NCI-H446 (cell line): Measurements from ENCODE around the gene CDON.

ENCODE experiments used
- DNase-seq, 2 experiments: peaks; one replicate each; lab custom pipeline; 2025; lab: John Stamatoyannopoulos, UW

Gene CDON

GRCh38 chr11:126083829-126084607 is 21.4 kb upstream of the CDON start:
- DNase-seq, result peak in 1 of 2 experiments; percentile 27

- peak; percentile 14 to 35 for DNase-seq
These were observed 19.8 kb upstream of the CDON start for GRCh38 chr11:126082251-126083109.

DNA sequence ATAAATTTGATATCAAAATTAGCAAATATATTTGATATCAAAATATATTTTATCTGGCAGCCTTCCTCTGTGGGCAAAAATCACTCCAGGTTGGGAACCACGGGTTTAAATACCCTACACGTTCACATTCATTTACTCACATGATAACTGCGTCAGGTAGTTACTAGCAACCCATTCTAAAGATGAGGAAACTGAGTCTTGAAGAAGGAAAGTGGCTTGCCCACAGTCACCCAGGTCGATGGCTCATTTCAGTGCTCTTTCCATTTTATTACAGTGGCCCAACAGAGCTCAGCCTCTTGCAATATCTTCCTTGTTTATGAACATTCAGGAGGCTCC is 19.2 kb upstream of the CDON start:
- DNase-seq, result no peak

- DNase-seq, result peak; percentile 30 to 75
These were observed 17.7 kb upstream of the CDON start for GRCh38 chr11:126080161-126080941.

- DNase-seq, result no peak
These were observed 17.0 kb upstream of the CDON start for GRCh38 chr11:126079621-126080124.

DNA sequence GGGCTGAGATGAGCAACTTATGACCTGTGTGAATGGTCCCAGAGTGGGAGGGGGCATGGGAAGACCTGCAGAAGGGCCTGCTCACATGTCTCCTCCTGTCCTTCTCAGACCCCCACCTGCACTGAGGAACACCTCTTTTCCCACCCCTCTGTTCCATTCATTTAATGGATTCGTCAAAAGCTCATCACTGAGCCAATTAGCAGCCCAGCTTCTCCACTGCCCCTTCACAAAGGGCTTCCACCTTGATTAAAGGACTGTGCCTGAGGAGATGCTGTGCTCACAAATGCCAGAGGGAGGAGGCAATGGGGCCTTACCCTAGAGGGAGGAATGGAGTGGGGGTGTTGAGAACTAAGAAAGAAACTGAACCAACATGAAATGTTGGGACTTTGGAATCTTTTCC is 14.0 kb upstream of the CDON start:
- DNase-seq, result no peak

- no peak for DNase-seq
These were observed 10.3 kb upstream of the CDON start for GRCh38 chr11:126072801-126073594.

DNA sequence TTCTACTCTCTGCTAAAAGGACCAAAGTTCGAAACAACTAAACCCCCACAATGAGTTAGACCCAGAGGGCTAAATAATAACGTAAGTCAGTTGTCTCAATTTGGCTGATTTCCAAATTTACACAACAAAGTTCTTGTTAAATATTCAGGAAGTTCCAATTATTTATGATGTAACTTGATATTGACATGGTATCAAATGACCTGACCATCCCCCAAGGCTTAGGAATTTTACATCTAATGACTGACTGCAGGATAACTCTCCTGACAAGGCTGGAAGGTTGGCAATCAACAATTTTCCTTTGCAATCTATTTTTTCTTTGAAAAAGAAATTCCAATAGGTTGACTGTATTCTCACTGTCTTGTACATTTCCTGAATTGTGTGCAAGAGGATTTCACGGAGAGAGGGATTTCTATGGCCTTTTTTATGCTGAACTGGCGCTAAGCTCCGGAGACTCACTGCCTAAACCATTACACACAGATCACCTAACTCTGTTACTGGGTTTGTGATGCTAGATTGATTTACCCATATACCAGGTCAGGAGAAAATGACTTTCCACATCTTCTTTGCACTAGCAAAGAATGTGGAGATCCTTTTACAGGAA is 9.6 kb upstream of the CDON start:
- DNase-seq, result no peak

GRCh38 chr11:126063507-126063852 is 814 bp upstream of the CDON start:
- no peak for DNase-seq

GRCh38 chr11:126061707-126062678 is 673 bp downstream of the CDON start:
- peak; percentile 61 to 67 for DNase-seq

DNA sequence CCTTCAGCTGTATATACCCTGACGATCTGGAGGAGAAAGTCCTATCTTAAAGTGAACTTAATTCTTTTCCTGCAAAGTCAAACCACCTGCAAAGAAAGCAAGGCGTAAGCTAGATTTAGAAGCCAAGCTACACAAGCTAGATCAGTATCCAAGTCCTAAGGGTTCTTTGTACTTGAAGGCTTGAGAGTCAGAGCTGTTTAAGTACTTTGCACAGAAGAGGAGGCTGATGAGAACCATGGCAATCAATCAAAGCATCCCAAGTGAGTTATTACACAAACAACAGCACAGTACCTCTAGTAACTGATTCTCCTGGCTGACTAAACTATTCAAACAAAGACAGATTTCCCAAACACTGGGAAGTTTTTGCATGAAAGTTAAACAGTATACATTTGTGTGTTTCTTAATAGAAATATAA is 1.9 kb downstream of the CDON start:
- no peak for DNase-seq

GRCh38 chr11:126059238-126059781 is 3.4 kb downstream of the CDON start:
- DNase-seq, result no peak

GRCh38 chr11:126058105-126058874 is 4.4 kb downstream of the CDON start:
- no peak for DNase-seq

DNA sequence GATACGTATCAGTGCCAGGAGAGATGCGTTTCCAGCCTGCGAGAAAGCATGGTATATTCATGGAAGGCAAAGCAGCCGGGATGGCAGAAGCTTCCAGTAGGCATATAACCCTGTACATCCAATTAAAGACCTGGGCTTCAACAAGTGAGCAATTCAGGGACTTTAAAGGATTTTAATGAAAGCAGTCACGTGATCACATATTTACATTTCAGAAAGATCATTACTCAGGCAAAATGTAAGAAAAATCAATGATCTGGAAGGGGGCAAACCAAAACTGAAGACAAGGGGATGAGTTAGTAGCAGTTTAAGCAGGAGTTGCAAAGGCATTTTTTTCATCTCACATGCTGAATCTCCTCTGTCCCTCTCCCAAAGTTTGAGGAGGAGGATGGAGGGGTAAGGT is 7.8 kb downstream of the CDON start:
- no peak for DNase-seq

- DNase-seq, result no peak
These were observed 8.3 kb downstream of the CDON start for GRCh38 chr11:126054408-126054807.

DNA sequence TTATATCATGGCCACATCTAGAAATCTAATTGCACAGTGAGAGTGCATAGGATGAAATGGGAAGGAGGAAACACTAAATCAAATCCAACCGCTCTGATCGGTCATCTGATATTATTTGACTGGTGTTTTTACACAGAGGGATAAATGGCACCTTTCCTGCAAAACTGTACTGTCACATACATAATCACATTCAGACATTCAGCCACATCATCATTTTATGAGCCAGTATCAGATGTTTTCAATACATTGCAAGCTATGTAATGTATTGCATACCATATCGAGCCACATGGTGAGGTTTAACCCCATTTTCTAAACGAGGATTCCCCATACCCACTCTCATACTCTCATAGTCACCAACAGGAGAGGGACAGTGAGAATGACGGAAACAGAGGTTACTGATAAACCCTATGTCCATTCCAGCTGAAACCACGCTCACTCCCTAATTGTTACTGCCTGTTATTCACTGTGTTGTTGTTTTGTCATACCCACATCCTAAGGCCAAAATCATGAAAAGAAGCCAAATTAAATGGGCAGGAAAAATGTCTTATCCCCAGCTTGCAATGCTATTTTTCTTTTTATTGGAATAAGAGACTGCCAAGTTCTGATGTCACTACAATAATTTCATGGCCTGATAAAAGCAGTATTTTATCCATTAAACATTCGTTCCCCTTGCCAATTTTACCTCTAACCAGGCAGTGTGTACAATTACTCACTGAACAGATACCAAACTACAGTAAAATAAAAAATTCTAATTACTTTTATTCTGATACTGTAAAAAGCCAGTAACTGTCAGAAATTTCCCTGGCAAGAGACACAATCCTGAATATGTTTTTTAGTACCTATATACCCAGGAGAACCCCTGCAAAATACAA is 9.0 kb downstream of the CDON start:
- DNase-seq, result no peak

DNA sequence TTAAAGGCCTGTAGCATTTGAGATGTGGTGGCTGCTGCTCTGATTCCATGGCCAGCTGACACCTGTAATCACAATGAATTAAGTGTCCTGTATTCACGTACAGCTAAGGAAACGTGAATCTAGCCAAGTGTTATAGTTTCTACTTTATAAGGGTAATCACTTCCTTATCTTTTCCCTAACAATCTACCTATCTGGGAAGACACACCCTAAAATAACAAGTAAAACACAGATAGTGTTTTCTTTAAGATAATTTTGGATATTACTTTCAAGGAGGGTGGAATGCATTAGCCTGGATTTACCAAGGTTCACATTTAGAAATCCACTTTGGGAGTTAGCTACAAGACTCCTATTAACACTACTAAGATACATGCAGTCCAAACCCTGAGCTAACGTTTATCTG is 11.5 kb downstream of the CDON start:
- no peak for DNase-seq

GRCh38 chr11:126049159-126049558 is 13.5 kb downstream of the CDON start:
- no peak for DNase-seq
